RPMI7951 (cell line): ENCODE measurements around the gene ELAVL1. TPM values are rescaled to one million over a fixed set of nuclear protein-coding genes. Genes with fewer than 3 reads are reported as not detected.
"Not testable (repeated sequence)": the region's sequence is repeated elsewhere in the genome, so short reads cannot be mapped to it uniquely, and the experiment has no call there.

Source experiments
- DNase-seq: peaks from one replicate; pipeline ENCODE4 v3.0.0-alpha.2; 2012; ENCODE audit warnings: low read depth
- total RNA-seq: library from RNA; depleted of rRNA; stranded (reverse); fragments of >200 nt; shearing (Covaris generic); gene quantifications from 2 replicates; pipeline ENCODE4 v1.2.3, GENCODE V29; 2014

ELAVL1 gene
- total RNA-seq, 1 experiment from 2014 or later: 31.8 TPM

- DNase-seq: no peak
Measured at GRCh38 chr19:7968796-7969554, 36.5 kb downstream of the ELAVL1 start.

GRCh38 chr19:7968008-7968795, 37.2 kb downstream of the ELAVL1 start:
- DNase-seq: no peak

DNA sequence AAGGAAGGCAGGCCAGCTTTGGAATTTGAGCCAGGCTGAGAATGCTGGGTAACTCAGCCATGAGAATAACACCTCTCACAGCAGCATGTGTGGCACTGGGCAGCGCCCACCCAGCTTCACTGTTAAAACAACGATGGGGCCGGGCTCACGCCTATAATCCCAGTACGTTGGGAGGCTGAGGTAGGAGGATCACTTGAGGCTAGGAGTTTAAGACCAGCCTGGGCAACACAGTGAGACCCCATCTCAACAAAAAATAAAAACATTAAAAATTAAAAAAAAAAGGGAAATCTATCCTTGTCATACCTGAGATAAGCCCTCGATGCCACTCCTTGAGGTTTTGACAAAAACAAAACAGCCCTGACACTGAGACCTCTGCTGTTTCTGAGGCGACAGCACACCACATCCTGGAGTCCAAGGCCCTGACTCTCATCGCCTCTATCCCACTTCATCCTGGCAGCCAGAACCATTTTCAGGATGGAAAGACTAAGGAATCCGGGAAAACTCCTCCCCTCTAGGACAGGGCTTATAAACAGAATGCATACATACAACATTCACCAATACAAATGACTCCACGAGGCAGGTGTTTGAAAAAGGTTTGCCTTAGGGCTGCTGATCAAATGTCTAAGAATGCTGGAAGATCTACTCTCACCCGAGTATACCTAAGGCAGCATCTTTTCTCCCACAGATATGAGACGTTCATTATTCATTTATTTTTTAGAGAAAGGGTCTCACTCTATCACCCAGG, 39.3 kb downstream of the ELAVL1 start:
- no peak for DNase-seq

DNA sequence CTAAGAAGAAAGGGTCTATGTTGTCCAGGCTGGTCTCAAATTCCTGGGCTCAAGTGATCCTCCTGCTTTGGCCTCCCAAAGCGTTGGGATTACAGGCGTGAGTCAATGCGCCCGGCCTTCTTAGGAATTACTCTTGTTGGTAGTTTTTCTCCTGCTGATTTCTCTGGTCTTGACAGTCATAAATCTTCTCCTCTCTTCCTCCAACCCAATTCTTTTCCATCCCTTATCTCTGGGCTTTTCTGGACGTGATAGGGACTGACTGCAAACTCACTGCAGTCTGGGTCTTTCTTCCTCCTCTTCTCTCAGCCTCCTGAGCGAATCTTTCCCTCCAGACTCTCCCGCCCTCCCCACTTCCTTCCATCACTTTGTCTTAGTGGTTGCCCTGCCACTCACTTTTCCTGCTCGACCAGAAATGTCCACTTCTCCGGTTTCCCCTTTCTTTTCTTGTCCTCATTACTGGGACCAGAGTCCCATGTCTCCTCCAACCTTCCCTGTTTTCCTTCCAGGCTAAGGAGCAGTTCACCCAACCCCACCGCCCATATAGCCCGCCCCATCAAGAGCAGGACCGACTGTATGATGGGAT, 40.1 kb downstream of the ELAVL1 start:
- DNase-seq: no peak

- no peak for DNase-seq
Measured at GRCh38 chr19:7963566-7963965, 41.9 kb downstream of the ELAVL1 start.

GRCh38 chr19:7962644-7963268, 42.7 kb downstream of the ELAVL1 start:
- no peak for DNase-seq

DNA sequence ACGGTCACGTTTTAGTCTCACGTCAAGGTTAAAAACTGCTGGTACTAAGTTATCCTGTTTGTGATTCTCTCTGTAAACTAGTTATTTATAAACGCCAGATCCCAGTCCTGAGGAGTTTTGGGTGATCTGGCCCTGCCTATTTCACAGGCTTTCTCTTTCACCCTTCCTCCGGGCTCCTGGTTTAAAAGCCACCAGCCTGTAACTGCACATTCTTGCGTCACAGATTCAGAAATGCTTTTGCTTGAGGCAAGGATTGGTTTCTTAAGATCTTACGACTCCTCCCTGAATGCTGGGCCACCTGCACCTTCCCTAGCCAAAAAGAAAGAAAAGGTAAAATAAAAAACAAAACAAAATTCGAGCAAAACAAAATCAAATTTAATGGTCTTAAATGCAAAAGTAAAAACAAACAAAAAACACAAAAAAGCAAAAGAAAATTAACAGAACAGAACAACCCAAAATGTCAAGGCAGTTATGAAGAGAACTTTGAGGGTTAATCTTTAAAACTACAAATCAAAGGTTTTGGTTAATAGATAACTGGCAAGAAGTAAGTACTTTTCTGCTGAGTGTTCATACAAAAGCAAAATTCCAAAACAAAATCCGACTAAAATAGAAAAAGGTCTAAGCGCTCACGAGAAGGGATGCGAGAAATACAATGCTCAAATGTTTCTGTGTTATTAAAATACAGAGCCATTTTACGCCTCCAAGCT, 43.4 kb downstream of the ELAVL1 start:
- DNase-seq: no peak

GRCh38 chr19:7961082-7961481, 44.4 kb downstream of the ELAVL1 start:
- DNase-seq: not testable (repeated sequence)

- DNase-seq: no peak
Measured at GRCh38 chr19:7959211-7959610, 46.2 kb downstream of the ELAVL1 start.

DNA sequence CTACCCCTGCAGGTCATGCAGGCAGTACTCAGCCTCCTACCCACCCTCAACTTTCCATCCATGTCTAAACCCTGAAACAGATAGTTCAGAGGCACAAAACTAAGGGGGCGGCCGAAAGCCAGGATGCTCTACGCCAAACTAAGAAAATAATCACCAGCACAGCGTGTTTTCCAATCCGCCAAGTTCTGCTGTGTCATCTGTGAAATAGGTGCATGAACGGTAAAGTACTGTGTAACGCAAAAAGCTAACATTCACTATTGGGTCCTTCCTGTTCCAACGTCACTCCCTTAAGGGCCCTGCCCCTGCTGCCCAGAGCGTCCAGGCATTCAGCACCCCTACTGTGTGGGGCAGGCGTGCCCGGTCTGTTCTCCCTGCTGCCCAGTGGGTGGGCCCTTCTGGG, 49.7 kb downstream of the ELAVL1 start:
- no peak for DNase-seq

- no peak for DNase-seq
Measured at GRCh38 chr19:7953576-7953975, 51.9 kb downstream of the ELAVL1 start.

- DNase-seq: peak; percentile 11
Measured at GRCh38 chr19:7953060-7953459, 52.4 kb downstream of the ELAVL1 start.

- DNase-seq: no peak
Measured at GRCh38 chr19:7947939-7948338, 57.5 kb downstream of the ELAVL1 start.

DNA sequence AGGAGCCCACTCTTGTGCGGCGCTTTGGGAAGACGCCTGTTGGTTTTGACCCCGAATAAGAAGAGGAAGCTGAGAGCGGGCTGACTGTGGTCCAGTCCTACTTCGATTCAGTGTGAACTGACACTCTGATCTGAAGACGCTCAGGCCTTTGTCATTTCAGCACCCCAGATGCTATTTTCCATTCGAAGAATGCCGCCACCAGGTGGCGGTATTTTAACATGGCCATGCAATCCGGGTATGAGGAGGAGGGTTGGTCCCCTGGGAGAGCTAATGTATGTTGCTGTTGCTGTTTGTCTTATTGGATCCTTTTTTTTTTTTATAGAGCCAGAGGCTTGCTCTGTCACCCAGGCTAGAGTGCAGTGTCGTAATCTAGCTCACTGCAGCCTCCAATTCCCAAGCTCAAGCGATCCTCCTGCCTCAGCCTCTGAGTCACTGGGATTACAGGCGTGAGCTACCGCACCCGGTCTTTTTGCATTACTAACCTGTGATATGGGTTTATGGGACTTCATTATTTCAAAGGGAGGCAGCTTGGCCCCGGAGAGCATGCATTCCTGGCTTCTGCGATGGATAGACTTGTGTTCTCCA, 61.2 kb downstream of the ELAVL1 start:
- DNase-seq: peak; percentile 86

DNA sequence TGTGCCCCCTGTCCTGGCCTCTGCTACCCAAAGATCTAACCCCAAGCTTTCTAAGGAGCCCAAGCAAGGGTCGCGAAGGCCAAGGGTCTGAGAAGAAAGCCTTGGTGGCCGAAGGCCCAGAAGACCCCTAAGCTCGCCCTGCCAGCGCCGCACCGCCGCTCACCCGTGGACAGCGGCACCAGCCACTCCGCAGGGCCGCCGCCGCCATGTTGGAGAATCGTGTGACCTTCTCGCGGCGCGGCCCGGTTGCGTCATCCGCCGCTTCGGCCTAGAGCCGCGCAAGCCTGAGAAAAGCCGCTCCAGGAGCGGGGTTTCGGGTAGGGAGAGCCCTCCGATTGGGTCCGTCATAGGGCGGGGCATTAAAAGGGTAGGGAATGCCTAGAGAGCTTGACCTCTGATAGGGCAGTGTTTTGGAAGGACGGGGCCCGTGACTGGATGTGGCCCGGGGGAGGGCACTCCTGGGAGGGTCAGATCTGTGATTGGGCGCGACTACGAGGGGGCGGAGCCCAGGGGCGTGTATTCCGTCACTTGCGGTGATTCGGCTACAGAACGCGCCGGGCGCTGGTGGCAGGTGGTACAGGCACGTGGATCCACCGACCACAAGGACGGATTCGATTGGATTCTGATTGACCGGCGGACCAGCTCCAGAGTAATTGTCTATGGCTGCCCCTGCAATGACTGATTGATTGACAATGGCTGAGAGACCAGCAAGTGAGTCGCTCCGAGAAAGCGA, 61.8 kb downstream of the ELAVL1 start, which contains the start of gene TIMM44:
Gene TIMM44, minus strand, starts transcription at position 223 of the 733 bp plus-strand sequence. Its CDS starts 15 bp downstream, at position 208.
- DNase-seq: peak; percentile 100

GRCh38 chr19:7942981-7943443, 62.4 kb downstream of the ELAVL1 start:
- no peak for DNase-seq

- DNase-seq: no peak
Measured at GRCh38 chr19:7941895-7942596, 63.4 kb downstream of the ELAVL1 start.

DNA sequence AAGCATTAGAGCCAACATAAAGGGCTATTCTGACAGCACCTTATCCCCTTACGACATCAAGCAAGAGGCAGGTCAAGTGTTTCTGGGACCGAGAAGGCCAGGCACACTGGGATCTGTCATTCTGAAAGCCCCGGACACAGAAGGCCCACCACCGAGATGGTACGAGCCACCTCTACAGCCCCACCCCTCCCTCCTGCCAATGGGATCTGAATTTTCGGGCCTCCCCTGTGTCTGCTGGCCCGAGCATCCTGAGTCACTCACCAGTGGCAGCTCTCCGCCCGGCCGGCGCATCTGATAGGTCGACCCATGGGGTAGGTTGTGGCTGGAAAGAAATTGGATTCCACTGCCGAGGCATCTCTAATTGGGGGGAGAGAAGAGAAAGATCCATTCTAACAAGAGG, 64.6 kb downstream of the ELAVL1 start:
- DNase-seq: no peak

GRCh38 chr19:7934766-7935165, 70.7 kb downstream of the ELAVL1 start:
- no peak for DNase-seq
